IPS-15b (cell line): ENCODE measurements around the gene GPRIN3.

ENCODE experiments used
- H3K27me3 ChIP-seq: one replicate; pipeline ENCODE4 v1.6.1; 2013; ENCODE audit warnings: low read length; ENCODE audit not compliant: control insufficient read depth, insufficient read depth
- H3K36me3 ChIP-seq: one replicate; pipeline ENCODE4 v1.6.1; 2013; ENCODE audit warnings: low read length; ENCODE audit not compliant: control insufficient read depth, insufficient read depth
- H3K4me1 ChIP-seq: one replicate; pipeline ENCODE4 v1.6.1; 2013; ENCODE audit warnings: mild to moderate bottlenecking, low read length; ENCODE audit not compliant: control insufficient read depth, insufficient read depth
- H3K4me3 ChIP-seq: one replicate; pipeline ENCODE4 v1.5.1; 2013; ENCODE audit warnings: low read depth, low read length
- H3K9ac ChIP-seq: one replicate; pipeline ENCODE4 v1.6.1; 2013; ENCODE audit warnings: low read depth, mild to moderate bottlenecking, low read length
- H3K9me3 ChIP-seq: one replicate; pipeline ENCODE4 v1.6.1; 2013; ENCODE audit warnings: mild to moderate bottlenecking, low read length; ENCODE audit not compliant: control insufficient read depth, insufficient read depth

GPRIN3 gene

DNA sequence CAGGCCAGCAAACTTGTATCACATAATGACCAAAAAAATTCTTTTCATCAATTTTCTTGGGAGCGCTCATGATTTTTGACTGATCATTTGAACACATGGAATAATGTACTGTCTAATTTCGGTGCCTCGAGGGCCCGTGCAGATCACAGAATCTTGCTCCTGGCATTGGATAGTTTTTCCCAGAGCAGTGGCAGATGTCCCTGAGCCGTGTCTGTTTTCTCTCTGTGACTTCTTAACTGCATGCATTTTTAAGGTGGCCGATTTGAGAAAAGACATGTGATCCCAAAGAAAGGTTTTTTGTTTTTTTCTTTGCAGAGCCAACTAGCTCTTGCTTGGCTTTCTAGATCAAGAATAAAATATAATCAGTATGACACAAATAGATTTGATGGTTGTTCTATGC lies 19.7 kb downstream of the GPRIN3 start:
- H3K36me3 ChIP-seq: no peaks in the 10 kb centered on the region
- H3K27me3 ChIP-seq: no peaks in the 10 kb centered on the region
- no peak overlapping the region for H3K9ac ChIP-seq
- H3K9me3 ChIP-seq: peaks cover 4% of the 10 kb centered on the region
- no peak overlapping the region for H3K4me3 ChIP-seq
- H3K4me1 ChIP-seq: peaks cover 10% of the 10 kb centered on the region

GRCh38 chr4:89285745-89286144 lies 21.9 kb downstream of the GPRIN3 start:
- no peak overlapping the region for H3K9ac ChIP-seq

GRCh38 chr4:89284828-89285227 lies 22.8 kb downstream of the GPRIN3 start:
- Histone ChIP-seq H3K4me3 (no peak overlapping the region), H3K4me1 (peaks cover 10% of the 10 kb centered on the region), H3K9me3 (no peaks in the 10 kb centered on the region), H3K9ac (no peak overlapping the region), H3K36me3 (no peaks in the 10 kb centered on the region), H3K27me3 (no peaks in the 10 kb centered on the region)

More at GRCh38 chr4:89285745-89286144, 21.9 kb downstream of the GPRIN3 start:
- Histone ChIP-seq H3K4me1 (peaks cover 10% of the 10 kb centered on the region), H3K4me3 (no peak overlapping the region), H3K9me3 (no peaks in the 10 kb centered on the region), H3K27me3 (no peaks in the 10 kb centered on the region), H3K36me3 (no peaks in the 10 kb centered on the region)

GRCh38 chr4:89284020-89284424 lies 23.6 kb downstream of the GPRIN3 start:
- Histone ChIP-seq H3K4me1 (peaks cover 10% of the 10 kb centered on the region), H3K36me3 (no peaks in the 10 kb centered on the region), H3K4me3 (no peak overlapping the region), H3K27me3 (no peaks in the 10 kb centered on the region), H3K9ac (no peak overlapping the region), H3K9me3 (no peaks in the 10 kb centered on the region)

DNA sequence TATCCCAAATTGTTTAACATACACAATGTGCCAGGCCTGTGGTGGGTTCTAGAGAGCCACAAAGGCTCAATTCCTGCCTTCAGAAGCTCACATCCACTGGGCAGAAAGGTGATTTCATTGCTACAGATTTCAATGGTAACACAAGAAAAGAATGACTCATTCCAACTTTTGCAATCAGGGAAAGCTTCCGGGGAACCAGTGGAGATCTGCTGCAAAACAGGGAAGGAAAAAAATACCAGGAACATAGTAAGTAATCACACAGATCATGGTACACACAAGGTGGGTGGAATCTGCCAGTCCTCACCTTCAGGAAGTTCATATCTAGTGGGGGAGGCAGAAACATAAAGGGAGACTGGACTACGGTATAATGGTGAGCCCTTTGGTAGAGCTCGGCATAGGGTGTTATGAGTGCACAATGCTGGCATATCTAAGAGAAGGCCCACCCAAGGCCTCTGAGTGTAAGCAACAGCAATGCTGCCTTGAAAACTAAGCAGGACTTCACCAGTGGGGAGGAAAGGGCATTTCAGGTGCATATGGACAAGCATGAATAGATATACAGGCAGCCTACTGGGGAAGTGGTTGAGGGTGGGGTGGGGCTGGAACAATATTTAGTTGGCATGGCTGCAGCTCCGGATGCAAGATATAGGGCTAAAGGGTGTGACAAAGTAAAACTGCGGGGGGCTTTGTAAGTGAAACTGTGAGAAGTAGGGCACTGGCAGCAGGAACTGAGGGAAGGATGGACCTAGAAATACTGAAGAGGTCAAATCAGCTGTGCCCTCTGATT lies 24.2 kb downstream of the GPRIN3 start:
- Histone ChIP-seq H3K9ac (no peak overlapping the region), H3K9me3 (no peaks in the 10 kb centered on the region), H3K4me3 (no peak overlapping the region), H3K27me3 (no peaks in the 10 kb centered on the region), H3K4me1 (peaks cover 10% of the 10 kb centered on the region), H3K36me3 (no peaks in the 10 kb centered on the region)

DNA sequence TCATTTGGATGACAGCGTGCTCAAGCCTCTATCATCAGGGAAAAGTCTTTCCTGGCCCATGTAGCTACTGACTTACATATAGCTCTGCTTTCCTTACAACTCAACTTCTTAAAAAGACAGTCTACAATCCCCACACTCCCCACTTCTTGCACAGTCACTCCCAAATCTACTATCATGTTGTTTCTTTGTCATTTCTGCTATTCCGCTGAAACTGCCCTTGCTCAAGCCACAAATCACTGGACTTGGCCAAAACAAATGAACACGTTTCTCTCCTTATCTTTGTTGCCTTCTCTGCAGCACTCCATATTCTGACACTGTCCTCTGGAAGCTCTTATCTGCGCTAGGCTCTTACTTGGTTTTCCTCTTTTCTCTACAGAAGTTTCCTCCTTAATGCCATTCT lies 28.2 kb downstream of the GPRIN3 start:
- Histone ChIP-seq H3K9me3 (no peaks in the 10 kb centered on the region), H3K9ac (no peak overlapping the region), H3K4me3 (no peak overlapping the region), H3K36me3 (no peaks in the 10 kb centered on the region), H3K4me1 (peaks cover 6% of the 10 kb centered on the region), H3K27me3 (no peaks in the 10 kb centered on the region)

DNA sequence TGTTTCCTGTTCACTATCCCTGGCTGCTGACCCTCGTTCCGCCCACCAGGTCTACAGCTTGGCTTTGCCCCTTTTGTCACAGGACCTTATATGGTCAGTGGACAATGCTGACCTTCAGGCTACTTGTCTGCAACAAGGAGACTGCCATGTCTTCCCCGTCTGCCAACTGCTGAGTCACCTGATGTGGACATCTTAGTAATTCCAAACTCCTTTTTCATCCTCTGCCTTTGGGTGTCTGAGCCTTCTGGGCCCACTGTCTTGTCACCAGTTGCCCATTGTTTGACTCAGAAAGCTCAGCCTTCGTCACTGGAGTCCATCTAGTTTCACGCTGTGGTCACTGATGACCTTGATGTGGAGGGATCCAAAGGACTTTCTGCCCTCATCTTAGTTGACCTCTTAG lies 30.2 kb downstream of the GPRIN3 start:
- no peaks in the 10 kb centered on the region for H3K36me3 ChIP-seq
- no peak overlapping the region for H3K4me3 ChIP-seq

DNA sequence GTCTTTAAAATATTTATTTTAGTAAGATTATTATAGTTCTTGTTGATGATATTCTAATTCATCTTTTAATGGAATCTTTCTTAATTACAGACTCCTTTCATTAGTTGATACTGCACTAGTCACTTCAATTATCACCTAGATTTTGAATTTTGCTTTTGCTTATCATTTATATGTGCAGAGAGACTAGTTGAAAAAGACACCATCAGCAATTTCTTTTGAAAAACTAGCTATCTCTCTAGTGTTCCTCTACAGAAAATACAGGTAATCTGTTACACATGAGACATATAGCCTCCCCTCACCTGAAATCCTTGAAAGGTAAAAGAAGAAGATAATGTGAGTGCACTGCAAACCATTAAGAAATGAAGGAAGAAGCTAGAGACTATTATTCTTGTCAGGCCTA lies 31.3 kb downstream of the GPRIN3 start:
- no peaks in the 10 kb centered on the region for H3K27me3 ChIP-seq
- no peak overlapping the region for H3K4me3 ChIP-seq
- H3K9ac ChIP-seq: no peak overlapping the region
- H3K9me3 ChIP-seq: no peaks in the 10 kb centered on the region
- no peaks in the 10 kb centered on the region for H3K36me3 ChIP-seq
- H3K4me1 ChIP-seq: no peaks in the 10 kb centered on the region

More for the DNA sequence above, 30.2 kb downstream of the GPRIN3 start:
- Histone ChIP-seq H3K27me3 (no peaks in the 10 kb centered on the region), H3K4me1 (no peaks in the 10 kb centered on the region), H3K9ac (no peak overlapping the region), H3K9me3 (no peaks in the 10 kb centered on the region)

- Histone ChIP-seq H3K9me3 (no peaks in the 10 kb centered on the region), H3K4me1 (no peaks in the 10 kb centered on the region), H3K9ac (no peak overlapping the region), H3K36me3 (no peaks in the 10 kb centered on the region), H3K4me3 (no peak overlapping the region), H3K27me3 (no peaks in the 10 kb centered on the region)
Measured at GRCh38 chr4:89275587-89275986, 32.0 kb downstream of the GPRIN3 start.

GRCh38 chr4:89273741-89274141 lies 33.9 kb downstream of the GPRIN3 start:
- no peak overlapping the region for H3K4me3 ChIP-seq
- H3K9ac ChIP-seq: no peak overlapping the region
- no peaks in the 10 kb centered on the region for H3K36me3 ChIP-seq
- H3K4me1 ChIP-seq: no peaks in the 10 kb centered on the region
- H3K9me3 ChIP-seq: no peaks in the 10 kb centered on the region
- H3K27me3 ChIP-seq: no peaks in the 10 kb centered on the region

DNA sequence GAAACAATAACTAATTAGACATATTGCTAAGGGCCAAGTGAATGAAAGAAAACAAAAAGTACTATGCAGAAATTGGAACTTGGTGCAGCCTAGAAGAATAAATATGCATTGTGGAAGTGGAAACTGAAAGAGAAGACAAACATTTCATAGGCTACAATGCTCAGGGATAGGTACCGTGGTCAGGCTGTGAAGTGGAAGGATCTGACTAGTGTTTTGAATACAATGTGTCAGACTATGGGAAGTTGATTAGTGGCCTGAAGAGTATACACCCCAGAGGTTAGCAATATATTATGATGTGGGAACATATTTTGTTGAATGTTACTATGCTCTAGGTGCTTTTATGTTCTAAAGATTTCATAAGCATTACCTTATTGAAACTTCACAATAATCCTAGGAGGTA lies 36.8 kb downstream of the GPRIN3 start:
- Histone ChIP-seq H3K9me3 (no peaks in the 10 kb centered on the region), H3K27me3 (no peaks in the 10 kb centered on the region), H3K36me3 (no peaks in the 10 kb centered on the region), H3K4me1 (no peaks in the 10 kb centered on the region), H3K4me3 (no peak overlapping the region), H3K9ac (no peak overlapping the region)

- Histone ChIP-seq H3K4me1 (no peaks in the 10 kb centered on the region), H3K9me3 (no peaks in the 10 kb centered on the region), H3K27me3 (no peaks in the 10 kb centered on the region), H3K36me3 (no peaks in the 10 kb centered on the region), H3K9ac (no peak overlapping the region), H3K4me3 (no peak overlapping the region)
Measured at GRCh38 chr4:89269121-89269666, 38.4 kb downstream of the GPRIN3 start.
